GM18511 (cell line): ENCODE data around the gene EFCAB6.

Source experiments
- ATAC-seq: cut with Tn5 transposase; IDR thresholded peaks from one replicate; pipeline ENCODE4 v1.9.1; 2021; ENCODE audit warnings: mild to moderate bottlenecking, moderate library complexity; ENCODE audit not compliant: unreplicated experiment

EFCAB6 gene

GRCh38 chr22:43488031-43488866, 323.9 kb downstream of the EFCAB6 start:
- no peak for ATAC-seq

- no peak for ATAC-seq
Measured at GRCh38 chr22:43487311-43488030, 324.6 kb downstream of the EFCAB6 start.

GRCh38 chr22:43485502-43486089, 326.5 kb downstream of the EFCAB6 start:
- no peak for ATAC-seq

- ATAC-seq, result no peak
Measured at GRCh38 chr22:43484227-43484626, 327.9 kb downstream of the EFCAB6 start.

GRCh38 chr22:43483669-43484068, 328.4 kb downstream of the EFCAB6 start:
- no peak for ATAC-seq

- ATAC-seq, result no peak
Measured at GRCh38 chr22:43483266-43483665, 328.8 kb downstream of the EFCAB6 start.

GRCh38 chr22:43482318-43482625, 329.8 kb downstream of the EFCAB6 start:
- no peak for ATAC-seq

GRCh38 chr22:43481568-43482317, 330.4 kb downstream of the EFCAB6 start:
- no peak for ATAC-seq

- no peak for ATAC-seq
Measured at GRCh38 chr22:43479962-43480361, 332.1 kb downstream of the EFCAB6 start.

GRCh38 chr22:43479301-43479950, 332.7 kb downstream of the EFCAB6 start:
- ATAC-seq, result no peak
